HG03064 (cell line): ENCODE results near the gene MACO1.

Experiments
- ATAC-seq: cut with Tn5 transposase; IDR thresholded peaks from one replicate; pipeline ENCODE4 v1.9.1; 2021; ENCODE audit warnings: low read depth; ENCODE audit not compliant: unreplicated experiment

The MACO1 gene

GRCh38 chr1:25519624-25520023, 88.9 kb downstream of the MACO1 start:
- no peak for ATAC-seq

- no peak for ATAC-seq
Measured at GRCh38 chr1:25520446-25521061, 89.9 kb downstream of the MACO1 start.

GRCh38 chr1:25522031-25522655, 91.4 kb downstream of the MACO1 start:
- ATAC-seq, result no peak

GRCh38 chr1:25523542-25523941, 92.8 kb downstream of the MACO1 start:
- ATAC-seq, result no peak

GRCh38 chr1:25524568-25525360, 94.1 kb downstream of the MACO1 start:
- no peak for ATAC-seq

- ATAC-seq, result no peak
Measured at GRCh38 chr1:25525361-25525688, 94.6 kb downstream of the MACO1 start.

- ATAC-seq, result no peak
Measured at GRCh38 chr1:25526753-25527152, 96.1 kb downstream of the MACO1 start.

- no peak for ATAC-seq
Measured at GRCh38 chr1:25527226-25527846, 96.6 kb downstream of the MACO1 start.

GRCh38 chr1:25527946-25528595, 97.4 kb downstream of the MACO1 start:
- ATAC-seq, result no peak

- no peak for ATAC-seq
Measured at GRCh38 chr1:25528881-25529517, 98.3 kb downstream of the MACO1 start.

- no peak for ATAC-seq
Measured at GRCh38 chr1:25529518-25530185, 99.0 kb downstream of the MACO1 start.

- ATAC-seq, result no peak
Measured at GRCh38 chr1:25530186-25531081, 99.7 kb downstream of the MACO1 start.

GRCh38 chr1:25531082-25531461, 100.4 kb downstream of the MACO1 start:
- no peak for ATAC-seq

GRCh38 chr1:25532970-25533369, 102.3 kb downstream of the MACO1 start:
- no peak for ATAC-seq

GRCh38 chr1:25533775-25534409, 103.2 kb downstream of the MACO1 start:
- ATAC-seq, result no peak

GRCh38 chr1:25534410-25534788, 103.7 kb downstream of the MACO1 start:
- no peak for ATAC-seq

GRCh38 chr1:25536124-25536523, 105.4 kb downstream of the MACO1 start:
- ATAC-seq, result no peak

GRCh38 chr1:25537153-25537831, 106.6 kb downstream of the MACO1 start:
- ATAC-seq, result no peak
